Suprapubic skin (tissue), 4 donors: ENCODE data around the gene ERBB4. TPM values are rescaled to one million over a fixed set of nuclear protein-coding genes. Genes with fewer than 3 reads are reported as not detected.

Experiments
- DNase-seq, 2 donors: peaks; one replicate each; pipeline ENCODE4 v3.0.0-alpha.2; 2019; ENCODE audit warnings: low spot score in 2 of 2
- H3K27ac ChIP-seq: fragments of 200-600 bp; sonication (generic); one replicate; pipeline ENCODE4 v1.5.1; 2019
- H3K27me3 ChIP-seq: fragments of 200-600 bp; sonication (generic); one replicate; pipeline ENCODE4 v1.5.1; 2019
- H3K36me3 ChIP-seq: fragments of 200-600 bp; sonication (generic); one replicate; pipeline ENCODE4 v1.5.1; 2019
- H3K4me1 ChIP-seq: fragments of 200-600 bp; sonication (generic); one replicate; pipeline ENCODE4 v1.5.1; 2019
- H3K4me3 ChIP-seq: fragments of 200-600 bp; sonication (generic); one replicate; pipeline ENCODE4 v1.5.1; 2019; ENCODE audit warnings: mild to moderate bottlenecking
- H3K9me3 ChIP-seq: fragments of 200-600 bp; sonication (generic); one replicate; pipeline ENCODE4 v1.5.1; 2019
- EP300 ChIP-seq: sonication (generic); formaldehyde crosslinking; IDR thresholded peaks from one replicate; pipeline ENCODE4 v1.6.1; 2017; ENCODE audit warnings: antibody characterized with exemption
- POLR2A ChIP-seq, 2 donors: fragments of 450-650 bp; IDR thresholded peaks; one replicate each; pipeline ENCODE4 v1.6.1; 2017; ENCODE audit warnings: antibody characterized with exemption in 2 of 2, mild to moderate bottlenecking in 2 of 2, moderate library complexity in 2 of 2
- POLR2AphosphoS5 ChIP-seq, 3 donors: sonication (generic); formaldehyde crosslinking; IDR thresholded peaks; one replicate each; pipeline ENCODE4 v1.6.1; 2017; ENCODE audit warnings: antibody characterized with exemption in 3 of 3
- whole genome bisulfite sequencing: methylation state at CpG from one replicate; pipeline ENCODE4 v1.1.5; 2018; 5-methylcytosine and 5-hydroxymethylcytosine counted together
- total RNA-seq, 4 donors: library from RNA; depleted of rRNA; stranded (reverse); fragments of >200 nt; gene quantifications; one replicate each; pipeline ENCODE4 v1.1.0, GENCODE V29; 2016
- TF ChIP-seq, protein P1 (sequence below), 2 donors: fragments of 200-600 bp in 1 of 2; fragments of 450-650 bp in 1 of 2; sonication (generic) in 1 of 2; IDR thresholded peaks; one replicate each; pipeline ENCODE4 v1.5.1; 2016 to 2019; ENCODE audit warnings: antibody characterized with exemption in 2 of 2, mild to moderate bottlenecking in 1 of 2, moderate library complexity in 1 of 2

The ERBB4 gene
- total RNA-seq, 4 donors from 2014 or later, result 0.95 to 6.4 (median 1.5) TPM

DNA sequence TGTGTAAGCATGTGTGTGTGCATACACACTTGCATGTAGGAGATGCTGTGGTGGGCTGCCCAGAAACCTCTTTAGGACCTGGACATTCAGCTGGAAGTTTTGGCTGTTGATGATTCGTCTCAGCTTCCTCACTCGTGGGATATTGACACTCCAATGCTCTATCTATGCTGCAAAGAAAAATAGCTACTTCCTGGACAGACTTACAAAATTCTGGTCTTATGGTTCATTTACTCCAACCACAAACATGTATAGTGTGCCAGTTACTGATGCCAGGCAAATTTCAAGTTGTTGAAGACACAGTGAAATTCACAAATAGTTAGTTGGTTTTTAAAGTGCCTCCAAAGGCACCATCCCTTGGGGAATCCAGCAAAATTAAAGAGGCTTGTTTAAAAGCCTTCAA, 1099.6 kb downstream of the ERBB4 start:
- DNase-seq, result no peak
- no peak overlapping the region for H3K4me3 ChIP-seq
- TF ChIP-seq POLR2AphosphoS5 (IDR thresholded peaks at IDR 0.05) (no peak), POLR2A (IDR thresholded peaks at IDR 0.05) (no peak), EP300 (no peak)
- TF ChIP-seq, protein P1, sequence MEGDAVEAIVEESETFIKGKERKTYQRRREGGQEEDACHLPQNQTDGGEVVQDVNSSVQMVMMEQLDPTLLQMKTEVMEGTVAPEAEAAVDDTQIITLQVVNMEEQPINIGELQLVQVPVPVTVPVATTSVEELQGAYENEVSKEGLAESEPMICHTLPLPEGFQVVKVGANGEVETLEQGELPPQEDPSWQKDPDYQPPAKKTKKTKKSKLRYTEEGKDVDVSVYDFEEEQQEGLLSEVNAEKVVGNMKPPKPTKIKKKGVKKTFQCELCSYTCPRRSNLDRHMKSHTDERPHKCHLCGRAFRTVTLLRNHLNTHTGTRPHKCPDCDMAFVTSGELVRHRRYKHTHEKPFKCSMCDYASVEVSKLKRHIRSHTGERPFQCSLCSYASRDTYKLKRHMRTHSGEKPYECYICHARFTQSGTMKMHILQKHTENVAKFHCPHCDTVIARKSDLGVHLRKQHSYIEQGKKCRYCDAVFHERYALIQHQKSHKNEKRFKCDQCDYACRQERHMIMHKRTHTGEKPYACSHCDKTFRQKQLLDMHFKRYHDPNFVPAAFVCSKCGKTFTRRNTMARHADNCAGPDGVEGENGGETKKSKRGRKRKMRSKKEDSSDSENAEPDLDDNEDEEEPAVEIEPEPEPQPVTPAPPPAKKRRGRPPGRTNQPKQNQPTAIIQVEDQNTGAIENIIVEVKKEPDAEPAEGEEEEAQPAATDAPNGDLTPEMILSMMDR (IDR thresholded peaks at IDR 0.05), result no peak
- WGBS, result 55% methylated on average over 2 of the region's 2 CpGs
- no peaks in the 10 kb centered on the region for H3K36me3 ChIP-seq
- no peaks in the 10 kb centered on the region for H3K9me3 ChIP-seq
- H3K27ac ChIP-seq, result no peak overlapping the region
- H3K27me3 ChIP-seq, result no peaks in the 10 kb centered on the region
- no peaks in the 10 kb centered on the region for H3K4me1 ChIP-seq

DNA sequence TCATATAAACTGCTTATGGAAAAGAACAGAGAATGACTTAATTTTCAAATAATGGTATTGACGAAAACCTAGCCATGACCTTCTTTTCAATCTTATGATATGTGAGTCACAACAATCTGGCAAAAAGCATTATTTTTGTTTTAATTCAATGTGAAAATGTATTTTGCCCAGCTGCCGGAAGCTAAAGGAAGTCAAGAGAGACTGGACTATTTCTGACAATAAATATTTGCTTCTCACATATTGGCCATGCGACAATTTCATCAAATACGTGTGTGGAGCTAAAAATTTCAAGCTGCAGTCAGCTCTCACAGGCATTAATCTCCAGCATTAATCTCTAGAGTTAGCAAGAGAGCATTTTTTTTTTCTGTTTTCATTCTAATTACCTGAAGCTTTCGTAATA, 1101.2 kb downstream of the ERBB4 start:
- Histone ChIP-seq H3K9me3 (no peaks in the 10 kb centered on the region), H3K4me3 (no peak overlapping the region), H3K4me1 (no peaks in the 10 kb centered on the region), H3K27me3 (no peaks in the 10 kb centered on the region), H3K36me3 (no peaks in the 10 kb centered on the region), H3K27ac (no peak overlapping the region)
- WGBS, result 65% methylated on average over 5 of the region's 5 CpGs
- no peak for TF ChIP-seq POLR2A (IDR thresholded peaks at IDR 0.05)
- no peak for DNase-seq

DNA sequence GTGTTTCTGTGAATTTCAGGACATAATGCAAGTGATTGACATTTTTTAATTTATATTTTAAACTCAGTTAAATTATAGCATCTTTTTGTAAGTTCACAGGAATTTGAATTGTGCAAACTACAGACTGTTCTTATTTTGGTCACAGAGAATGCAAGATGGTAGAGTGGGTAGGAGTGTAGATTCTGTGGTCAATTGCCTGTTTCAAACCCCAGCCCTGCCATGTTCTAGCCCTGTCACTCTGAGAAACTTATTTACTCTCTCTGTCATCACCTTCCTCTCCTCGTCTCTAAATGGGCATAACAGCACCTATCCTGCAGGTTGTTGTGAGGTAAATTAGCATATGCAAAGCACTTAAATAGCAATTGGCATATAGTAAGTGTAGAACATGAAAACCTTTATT, 1102.4 kb downstream of the ERBB4 start:
- Histone ChIP-seq H3K4me1 (no peaks in the 10 kb centered on the region), H3K9me3 (no peaks in the 10 kb centered on the region), H3K4me3 (no peak overlapping the region), H3K27ac (no peak overlapping the region), H3K36me3 (no peaks in the 10 kb centered on the region), H3K27me3 (no peaks in the 10 kb centered on the region)
- no peak for DNase-seq
- no peak for TF ChIP-seq EP300
- TF ChIP-seq POLR2A (IDR thresholded peaks at IDR 0.05), result no peak
- TF ChIP-seq, protein P1 (IDR thresholded peaks at IDR 0.05), result no peak
- TF ChIP-seq POLR2AphosphoS5 (IDR thresholded peaks at IDR 0.05), result no peak
- WGBS, result 51% methylated on average over 1 of the region's 1 CpG

DNA sequence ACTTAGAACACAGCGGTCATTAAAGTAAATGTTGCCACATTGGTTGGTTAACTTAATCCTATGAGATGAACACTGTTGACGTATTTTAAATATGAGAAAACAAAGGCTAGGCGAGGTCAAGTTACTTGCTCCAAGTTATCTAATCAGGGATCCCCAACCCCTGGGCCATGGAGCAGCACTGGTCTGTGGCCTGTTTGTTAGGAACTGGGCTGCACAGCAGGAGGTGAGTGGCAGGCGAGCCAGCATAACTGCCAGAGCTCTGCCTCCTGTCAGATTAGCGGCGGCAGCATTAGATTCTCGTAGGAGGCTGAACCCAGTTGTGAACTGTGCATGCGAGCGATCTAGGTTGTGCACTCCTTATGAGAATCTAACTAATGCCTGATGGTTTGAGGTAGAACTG, 1103.3 kb downstream of the ERBB4 start:
- H3K27me3 ChIP-seq, result no peaks in the 10 kb centered on the region
- TF ChIP-seq EP300 (no peak), POLR2A (IDR thresholded peaks at IDR 0.05) (no peak), POLR2AphosphoS5 (IDR thresholded peaks at IDR 0.05) (no peak)
- TF ChIP-seq, protein P1 (IDR thresholded peaks at IDR 0.05), result no peak
- DNase-seq, result no peak
- H3K4me1 ChIP-seq, result no peaks in the 10 kb centered on the region
- 89% methylated on average over 9 of the region's 9 CpGs for WGBS
- H3K27ac ChIP-seq, result no peak overlapping the region
- no peaks in the 10 kb centered on the region for H3K36me3 ChIP-seq
- H3K9me3 ChIP-seq, result no peaks in the 10 kb centered on the region
- no peak overlapping the region for H3K4me3 ChIP-seq

DNA sequence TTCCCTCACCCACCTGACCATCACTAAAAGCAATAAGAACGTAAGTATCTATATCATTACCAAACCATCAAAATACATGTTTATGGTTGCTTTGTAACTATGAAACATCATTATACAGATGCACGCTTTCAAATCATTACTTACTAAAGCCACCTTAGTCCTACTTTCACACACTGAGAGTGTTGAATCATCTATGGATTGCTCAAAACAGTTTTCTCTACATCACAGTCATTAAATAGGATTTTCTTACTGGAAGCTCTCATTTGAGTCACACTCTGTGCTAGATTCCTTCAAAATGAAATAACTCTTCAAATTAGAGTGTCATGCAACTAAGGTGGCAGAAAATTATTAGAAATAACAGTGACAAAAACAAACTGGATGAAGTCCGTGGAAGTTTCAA, 1103.8 kb downstream of the ERBB4 start:
- Histone ChIP-seq H3K36me3 (no peaks in the 10 kb centered on the region), H3K27ac (no peak overlapping the region), H3K4me1 (no peaks in the 10 kb centered on the region), H3K9me3 (no peaks in the 10 kb centered on the region), H3K27me3 (no peaks in the 10 kb centered on the region), H3K4me3 (no peak overlapping the region)
- DNase-seq, result no peak
- TF ChIP-seq EP300 (no peak), POLR2A (IDR thresholded peaks at IDR 0.05) (no peak), POLR2AphosphoS5 (IDR thresholded peaks at IDR 0.05) (no peak)
- TF ChIP-seq, protein P1 (IDR thresholded peaks at IDR 0.05), result no peak
- WGBS, result 82% methylated on average over 3 of the region's 3 CpGs

DNA sequence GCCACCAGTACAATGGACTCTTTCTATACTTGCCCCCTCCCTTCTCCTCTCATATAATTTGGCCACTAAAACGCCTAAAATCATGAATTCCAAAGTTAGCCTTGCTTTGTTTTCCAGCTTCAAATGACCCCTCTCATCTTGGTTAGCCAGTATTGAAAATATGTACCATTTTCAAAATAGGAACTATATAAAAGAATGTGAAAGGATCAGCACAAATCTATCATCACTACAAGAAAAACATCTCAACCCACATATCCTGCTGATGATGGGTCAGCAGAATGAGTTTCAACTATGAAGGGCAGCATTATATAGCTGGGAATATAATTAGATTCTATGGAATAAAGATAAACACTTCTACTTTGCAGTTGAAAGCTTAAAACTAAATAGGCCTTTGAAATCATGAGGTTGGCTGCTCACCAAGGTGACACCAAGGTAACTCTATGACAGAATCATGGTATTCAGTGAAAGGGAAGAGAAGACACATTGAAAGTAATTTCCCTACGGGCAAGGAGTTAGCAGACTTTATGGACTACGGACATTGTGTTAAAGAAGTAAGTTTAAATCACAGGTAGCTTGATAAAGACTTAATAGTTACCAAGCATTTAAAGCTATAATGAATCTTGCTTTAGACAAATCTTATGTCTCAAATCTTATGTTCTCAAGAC, 1109.2 kb downstream of the ERBB4 start:
- TF ChIP-seq POLR2AphosphoS5 (IDR thresholded peaks at IDR 0.05) (no peak), EP300 (no peak), POLR2A (IDR thresholded peaks at IDR 0.05) (no peak)
- TF ChIP-seq, protein P1 (IDR thresholded peaks at IDR 0.05), result no peak
- H3K4me1 ChIP-seq, result no peaks in the 10 kb centered on the region
- DNase-seq, result no peak
- H3K9me3 ChIP-seq, result no peaks in the 10 kb centered on the region
- 63% methylated on average over 3 of the region's 3 CpGs for WGBS
- no peaks in the 10 kb centered on the region for H3K36me3 ChIP-seq
- H3K27me3 ChIP-seq, result no peaks in the 10 kb centered on the region
- H3K27ac ChIP-seq, result no peak overlapping the region
- H3K4me3 ChIP-seq, result no peak overlapping the region
